ENCODE measurements around the gene SLMAP. TPM values are rescaled to one million over a fixed set of nuclear protein-coding genes. Genes with fewer than 3 reads are reported as not detected.

Gene SLMAP
- total RNA-seq, 3 donors from 2014 or later (not counting 1 experiment from before 2014, with no cell fraction given), result 79.4 to 98.6 (median 89.0) TPM

DNA sequence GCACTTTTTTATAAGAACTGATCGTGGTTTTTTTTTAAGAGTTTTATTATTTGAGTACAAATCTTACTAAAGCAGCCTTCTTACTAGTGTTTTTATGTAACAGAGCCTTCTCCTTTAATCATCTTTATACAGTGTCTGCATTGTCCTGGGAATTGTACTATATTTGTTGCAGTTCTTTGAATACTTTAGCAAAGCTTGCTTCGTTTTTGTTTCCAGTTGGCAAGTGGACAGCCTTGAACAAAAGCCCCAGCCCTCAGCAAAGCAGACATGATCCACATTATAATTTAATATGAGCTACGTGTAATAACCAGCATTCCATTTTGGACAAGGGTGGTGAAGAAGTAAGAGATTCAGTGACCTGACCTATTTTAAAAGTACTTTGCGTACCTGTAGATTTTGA, 139.9 kb downstream of the SLMAP start:
- H3K27me3 ChIP-seq (ENCODE audit: control insufficient read depth, insufficient read depth, low read length), result no peaks in the 10 kb centered on the region
- DNase-seq (no peak), ATAC-seq (no peak)
- Mint-ChIP-seq H3K36me3 (peaks cover 7% of the 10 kb centered on the region), H3K9me3 (no peaks in the 10 kb centered on the region), H3K27ac (no peak overlapping the region), H3K4me1 (peaks cover 0 to 2% of the 10 kb centered on the region in 2 donors), H3K4me3 (no peak overlapping the region), H3K27me3 (ENCODE audit: low read depth in 2 of 2) (no peaks in the 10 kb centered on the region)
- no peaks in the 10 kb centered on the region for H3K9me3 ChIP-seq (ENCODE audit: control insufficient read depth, insufficient read depth, low read length)
- H3K27ac ChIP-seq (ENCODE audit: low read length), result no peak overlapping the region
- no peak overlapping the region for H3K4me3 ChIP-seq (ENCODE audit: low read length)
- no peaks in the 10 kb centered on the region for H3K4me1 ChIP-seq (ENCODE audit: control insufficient read depth, insufficient read depth, low read length)
- intact Hi-C loops (cut with micrococcal nuclease), result no loop called here
- TF ChIP-seq, protein P1, sequence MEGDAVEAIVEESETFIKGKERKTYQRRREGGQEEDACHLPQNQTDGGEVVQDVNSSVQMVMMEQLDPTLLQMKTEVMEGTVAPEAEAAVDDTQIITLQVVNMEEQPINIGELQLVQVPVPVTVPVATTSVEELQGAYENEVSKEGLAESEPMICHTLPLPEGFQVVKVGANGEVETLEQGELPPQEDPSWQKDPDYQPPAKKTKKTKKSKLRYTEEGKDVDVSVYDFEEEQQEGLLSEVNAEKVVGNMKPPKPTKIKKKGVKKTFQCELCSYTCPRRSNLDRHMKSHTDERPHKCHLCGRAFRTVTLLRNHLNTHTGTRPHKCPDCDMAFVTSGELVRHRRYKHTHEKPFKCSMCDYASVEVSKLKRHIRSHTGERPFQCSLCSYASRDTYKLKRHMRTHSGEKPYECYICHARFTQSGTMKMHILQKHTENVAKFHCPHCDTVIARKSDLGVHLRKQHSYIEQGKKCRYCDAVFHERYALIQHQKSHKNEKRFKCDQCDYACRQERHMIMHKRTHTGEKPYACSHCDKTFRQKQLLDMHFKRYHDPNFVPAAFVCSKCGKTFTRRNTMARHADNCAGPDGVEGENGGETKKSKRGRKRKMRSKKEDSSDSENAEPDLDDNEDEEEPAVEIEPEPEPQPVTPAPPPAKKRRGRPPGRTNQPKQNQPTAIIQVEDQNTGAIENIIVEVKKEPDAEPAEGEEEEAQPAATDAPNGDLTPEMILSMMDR (IDR thresholded peaks at IDR 0.05), result no peak
- peaks cover 8% of the 10 kb centered on the region for H3K36me3 ChIP-seq (ENCODE audit: control insufficient read depth, insufficient read depth, low read length)
- 100% methylated on average over 2 of the region's 4 CpGs for WGBS (ENCODE audit: insufficient coverage)

DNA sequence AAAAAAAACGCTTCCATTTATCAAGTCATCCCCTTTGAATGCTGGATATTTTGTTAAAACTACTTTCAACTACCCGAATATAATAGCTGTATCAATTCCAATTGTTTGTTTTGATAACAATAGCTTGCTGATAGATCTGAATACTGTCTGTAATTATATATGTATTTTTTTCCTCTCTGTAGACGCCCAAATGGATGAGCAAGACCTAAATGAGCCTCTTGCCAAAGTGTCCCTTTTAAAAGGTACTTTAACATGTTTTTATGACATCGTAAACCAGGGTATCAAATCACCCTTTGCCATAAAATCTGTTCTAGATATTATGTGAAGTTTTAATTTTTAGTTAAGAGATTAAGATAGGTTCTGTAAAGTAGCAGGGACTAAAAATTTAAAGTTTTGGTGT, 140.6 kb downstream of the SLMAP start:
- H3K27ac ChIP-seq (ENCODE audit: low read length), result no peak overlapping the region
- Mint-ChIP-seq H3K36me3 (peaks cover 13% of the 10 kb centered on the region), H3K9me3 (no peaks in the 10 kb centered on the region), H3K27me3 (ENCODE audit: low read depth in 2 of 2) (no peaks in the 10 kb centered on the region), H3K4me3 (no peak overlapping the region), H3K4me1 (peaks cover 0 to 7% of the 10 kb centered on the region in 2 donors), H3K27ac (no peak overlapping the region)
- intact Hi-C loops (cut with micrococcal nuclease), result no loop called here
- DNase-seq (no peak), ATAC-seq (no peak)
- H3K4me3 ChIP-seq (ENCODE audit: low read length), result no peak overlapping the region
- H3K36me3 ChIP-seq (ENCODE audit: control insufficient read depth, insufficient read depth, low read length), result peaks cover 9% of the 10 kb centered on the region
- H3K27me3 ChIP-seq (ENCODE audit: control insufficient read depth, insufficient read depth, low read length), result no peaks in the 10 kb centered on the region
- TF ChIP-seq, protein P1 (IDR thresholded peaks at IDR 0.05), result no peak
- H3K9me3 ChIP-seq (ENCODE audit: control insufficient read depth, insufficient read depth, low read length), result no peaks in the 10 kb centered on the region
- WGBS (ENCODE audit: insufficient coverage), result 50% methylated on average over 2 of the region's 4 CpGs
- no peaks in the 10 kb centered on the region for H3K4me1 ChIP-seq (ENCODE audit: control insufficient read depth, insufficient read depth, low read length)

DNA sequence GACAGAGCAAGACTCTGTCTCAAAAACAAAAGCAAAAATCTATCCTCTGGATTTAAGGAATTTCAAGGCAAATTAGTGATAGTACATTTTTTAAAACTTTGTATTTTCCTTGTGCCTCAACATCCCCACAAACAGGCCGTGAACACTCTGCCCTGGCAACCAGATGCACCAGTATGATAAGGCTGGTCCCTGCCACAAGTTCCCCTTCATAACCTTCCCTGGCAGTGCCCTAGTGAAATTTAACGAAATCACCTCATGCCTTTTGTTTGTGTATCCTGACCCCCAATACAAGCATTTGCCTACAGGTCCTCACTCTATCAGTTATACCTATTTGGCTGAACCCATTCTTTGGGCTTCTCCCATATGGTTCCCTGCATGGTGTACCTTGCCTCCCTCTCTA, 144.7 kb downstream of the SLMAP start:
- Histone ChIP-seq H3K27me3 (ENCODE audit: control insufficient read depth, insufficient read depth, low read length) (no peaks in the 10 kb centered on the region), H3K36me3 (ENCODE audit: control insufficient read depth, insufficient read depth, low read length) (peaks cover 9% of the 10 kb centered on the region), H3K9me3 (ENCODE audit: control insufficient read depth, insufficient read depth, low read length) (no peaks in the 10 kb centered on the region), H3K4me1 (ENCODE audit: control insufficient read depth, insufficient read depth, low read length) (no peaks in the 10 kb centered on the region), H3K4me3 (ENCODE audit: low read length) (no peak overlapping the region), H3K27ac (ENCODE audit: low read length) (no peak overlapping the region)
- peaks cover 14% of the 10 kb centered on the region for H3K36me3 Mint-ChIP-seq
- H3K9me3 Mint-ChIP-seq, result no peaks in the 10 kb centered on the region
- WGBS (ENCODE audit: insufficient coverage), result 65% methylated on average over 2 of the region's 2 CpGs
- TF ChIP-seq, protein P1 (IDR thresholded peaks at IDR 0.05), result no peak
- ATAC-seq (no peak), DNase-seq (no peak)
- H3K4me1 Mint-ChIP-seq, result peaks cover 0 to 7% of the 10 kb centered on the region in 2 donors
- intact Hi-C loops (cut with micrococcal nuclease), result no loop called here
- H3K27me3 Mint-ChIP-seq (ENCODE audit: low read depth in 2 of 2), result no peaks in the 10 kb centered on the region
- no peak overlapping the region for H3K27ac Mint-ChIP-seq
- H3K4me3 Mint-ChIP-seq, result no peak overlapping the region

- H3K36me3 ChIP-seq (ENCODE audit: control insufficient read depth, insufficient read depth, low read length), result peaks cover 10% of the 10 kb centered on the region
- no peak for DNase-seq
- Mint-ChIP-seq H3K9me3 (no peaks in the 10 kb centered on the region), H3K36me3 (peaks cover 14% of the 10 kb centered on the region), H3K27me3 (ENCODE audit: low read depth in 2 of 2) (no peaks in the 10 kb centered on the region), H3K27ac (no peak overlapping the region), H3K4me1 (peaks cover 0 to 7% of the 10 kb centered on the region in 2 donors), H3K4me3 (no peak overlapping the region)
- ATAC-seq, result no peak
- H3K9me3 ChIP-seq (ENCODE audit: control insufficient read depth, insufficient read depth, low read length), result no peaks in the 10 kb centered on the region
- no peaks in the 10 kb centered on the region for H3K27me3 ChIP-seq (ENCODE audit: control insufficient read depth, insufficient read depth, low read length)
- H3K4me1 ChIP-seq (ENCODE audit: control insufficient read depth, insufficient read depth, low read length), result no peaks in the 10 kb centered on the region
- TF ChIP-seq, protein P1 (IDR thresholded peaks at IDR 0.05), result no peak
- no peak overlapping the region for H3K4me3 ChIP-seq (ENCODE audit: low read length)
- WGBS (ENCODE audit: insufficient coverage), result 100% methylated on average over 2 of the region's 3 CpGs
- intact Hi-C loops (cut with micrococcal nuclease), result no loop called here
- H3K27ac ChIP-seq (ENCODE audit: low read length), result no peak overlapping the region
These were observed 147.2 kb downstream of the SLMAP start for GRCh38 chr3:57903124-57903890.
